OCI-LY7 (cell line): ENCODE data around the gene E2F2. TPM values are rescaled to one million over a fixed set of nuclear protein-coding genes. Genes with fewer than 3 reads are reported as not detected.

Experiments used
- BruUV-seq: library from RNA; stranded (reverse); fragments of 400-500 nt; replicated peaks from 2 replicates; lab custom pipeline; 2021; lab: Mats Ljungman, UMichigan
- CTCF ChIA-PET: fragments of 300-600 bp; sonication (Branson Sonifier 250); formaldehyde crosslinking; loops from one replicate; lab custom pipeline; 2022; ENCODE audit warnings: antibody characterized with exemption; ENCODE audit not compliant: unreplicated experiment; lab: Charles Lee
- POLR2A ChIA-PET: fragments of 300-600 bp; sonication (Branson Sonifier 250); formaldehyde crosslinking; loops from one replicate; lab custom pipeline; 2022; ENCODE audit warnings: antibody characterized with exemption; lab: Charles Lee
- DNase-seq: peaks from one replicate; pipeline ENCODE4 v3.0.0-alpha.2; 2015; ENCODE audit warnings: low spot score
- H2AFZ ChIP-seq: fragments of 200-600 bp; sonication (generic), shearing (Covaris generic); 2 replicates; pipeline ENCODE4 v1.6.1; 2014; ENCODE audit warnings: mild to moderate bottlenecking, antibody characterized with exemption, low read length, moderate library complexity
- H3K27ac ChIP-seq: fragments of 200-600 bp; sonication (generic); 2 replicates; pipeline ENCODE4 v1.5.1; 2014; ENCODE audit warnings: mixed run types, low read depth, mild to moderate bottlenecking, moderate library complexity, low read length, inconsistent platforms; ENCODE audit not compliant: poor library complexity, severe bottlenecking
- H3K36me3 ChIP-seq: fragments of 200-600 bp; sonication (generic); 2 replicates; pipeline ENCODE4 v1.6.1; 2014; ENCODE audit warnings: mild to moderate bottlenecking, antibody characterized with exemption, low read length, moderate library complexity, mixed read lengths; ENCODE audit not compliant: insufficient read depth
- H3K4me1 ChIP-seq: fragments of 200-600 bp; sonication (generic); 2 replicates; pipeline ENCODE4 v1.5.1; 2014; ENCODE audit warnings: mild to moderate bottlenecking, low read length; ENCODE audit not compliant: insufficient read depth, poor library complexity, severe bottlenecking
- H3K4me2 ChIP-seq: fragments of 200-600 bp; sonication (generic); 2 replicates; pipeline ENCODE4 v1.6.1; 2014; ENCODE audit warnings: mild to moderate bottlenecking, low read length
- H3K4me3 ChIP-seq: fragments of 200-600 bp; sonication (generic); 2 replicates; pipeline ENCODE4 v1.5.1; 2014; ENCODE audit warnings: mild to moderate bottlenecking, low read depth, low read length; ENCODE audit not compliant: poor library complexity, severe bottlenecking
- H3K79me2 ChIP-seq: fragments of 200-600 bp; sonication (generic); 2 replicates; pipeline ENCODE4 v1.6.1; 2016; ENCODE audit warnings: low read depth, mild to moderate bottlenecking, low read length, moderate library complexity, mixed read lengths; ENCODE audit not compliant: insufficient read depth
- H3K9me2 ChIP-seq: fragments of 200-600 bp; sonication (generic); 2 replicates; pipeline ENCODE4 v1.6.1; 2016; ENCODE audit warnings: mild to moderate bottlenecking, low read length, mixed read lengths; ENCODE audit not compliant: insufficient read depth
- H3K9me3 ChIP-seq: fragments of 200-600 bp; sonication (generic); 2 replicates; pipeline ENCODE4 v1.6.1; 2014; ENCODE audit warnings: mild to moderate bottlenecking, mixed run types, low read length, mixed read lengths
- H4K20me1 ChIP-seq: fragments of 200-600 bp; sonication (generic); 2 replicates; pipeline ENCODE4 v1.6.1; 2014; ENCODE audit warnings: mild to moderate bottlenecking, antibody characterized with exemption, low read length, moderate library complexity, mixed read lengths; ENCODE audit not compliant: insufficient read depth
- EZH2phosphoT487 ChIP-seq: fragments of 200-600 bp; sonication (generic); IDR thresholded peaks from 2 replicates; pipeline ENCODE4 v1.6.1; 2018; ENCODE audit warnings: low read depth, borderline replicate concordance, mild to moderate bottlenecking, mixed run types, antibody characterized with exemption, low read length, moderate library complexity, mixed read lengths
- intact Hi-C: fragments of 100-400 bp; cut with micrococcal nuclease; formaldehyde crosslinking; loops from one replicate; pipeline ENCODE4 v1.10.0; 2022; ENCODE audit not compliant: unreplicated experiment
- total RNA-seq, 2 experiments: library from RNA; depleted of rRNA in 1 of 2; stranded (reverse); fragments of >200 nt in 1 of 2; shearing (Covaris generic) in 1 of 2; gene quantifications; 2 replicates each; pipeline ENCODE4 v1.2.3, GENCODE V29; 2014 to 2022
- TF ChIP-seq, protein P1 (sequence below): fragments of 200-600 bp; sonication (generic); conservative IDR thresholded peaks from 2 replicates; pipeline ENCODE4 v1.5.1; 2014; ENCODE audit warnings: mild to moderate bottlenecking, antibody characterized with exemption, low read length, moderate library complexity, mixed read lengths

Gene E2F2
- total RNA-seq, 2 experiments from 2014 or later: 203 to 212 TPM

DNA sequence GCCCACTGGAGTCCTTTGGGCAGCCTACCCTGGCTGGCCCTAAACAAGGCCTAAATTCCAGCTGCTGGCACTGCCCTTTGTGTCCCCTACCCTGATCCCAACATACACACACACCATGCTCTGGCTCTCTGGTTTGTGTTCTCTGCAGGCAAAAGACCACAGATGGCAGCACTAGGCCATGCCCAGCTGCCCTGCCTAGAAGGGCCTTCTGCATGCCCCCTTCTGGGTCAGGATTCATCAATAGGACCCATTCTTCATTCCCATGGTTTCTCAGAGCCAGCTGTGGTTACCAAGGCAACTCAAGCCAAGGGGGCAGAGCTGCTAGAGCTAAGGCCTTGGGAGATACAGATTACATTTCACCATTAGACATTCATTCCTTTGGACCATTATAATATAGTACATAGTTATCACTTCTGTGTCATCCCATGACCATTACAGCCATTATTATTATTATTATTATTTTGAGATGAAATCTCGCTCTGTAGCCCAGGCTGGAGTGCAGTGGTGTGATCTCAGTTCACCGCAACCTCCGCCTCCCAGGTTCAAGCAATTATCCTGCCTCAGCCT is 64.5 kb downstream of the E2F2 start:
- no peaks in the 10 kb centered on the region for H4K20me1 ChIP-seq
- no peaks in the 10 kb centered on the region for H3K9me3 ChIP-seq
- H3K9me2 ChIP-seq: no peaks in the 10 kb centered on the region
- no peak overlapping the region for H3K27ac ChIP-seq
- BruUV-seq: no TSS peak
- ChIA-PET POLR2A (no interaction called here), CTCF (no interaction called here)
- H3K4me1 ChIP-seq: no peaks in the 10 kb centered on the region
- H3K36me3 ChIP-seq: no peaks in the 10 kb centered on the region
- H3K4me2 ChIP-seq: no peak overlapping the region
- no peak overlapping the region for H3K4me3 ChIP-seq
- no peak for TF ChIP-seq EZH2phosphoT487
- TF ChIP-seq, protein P1, sequence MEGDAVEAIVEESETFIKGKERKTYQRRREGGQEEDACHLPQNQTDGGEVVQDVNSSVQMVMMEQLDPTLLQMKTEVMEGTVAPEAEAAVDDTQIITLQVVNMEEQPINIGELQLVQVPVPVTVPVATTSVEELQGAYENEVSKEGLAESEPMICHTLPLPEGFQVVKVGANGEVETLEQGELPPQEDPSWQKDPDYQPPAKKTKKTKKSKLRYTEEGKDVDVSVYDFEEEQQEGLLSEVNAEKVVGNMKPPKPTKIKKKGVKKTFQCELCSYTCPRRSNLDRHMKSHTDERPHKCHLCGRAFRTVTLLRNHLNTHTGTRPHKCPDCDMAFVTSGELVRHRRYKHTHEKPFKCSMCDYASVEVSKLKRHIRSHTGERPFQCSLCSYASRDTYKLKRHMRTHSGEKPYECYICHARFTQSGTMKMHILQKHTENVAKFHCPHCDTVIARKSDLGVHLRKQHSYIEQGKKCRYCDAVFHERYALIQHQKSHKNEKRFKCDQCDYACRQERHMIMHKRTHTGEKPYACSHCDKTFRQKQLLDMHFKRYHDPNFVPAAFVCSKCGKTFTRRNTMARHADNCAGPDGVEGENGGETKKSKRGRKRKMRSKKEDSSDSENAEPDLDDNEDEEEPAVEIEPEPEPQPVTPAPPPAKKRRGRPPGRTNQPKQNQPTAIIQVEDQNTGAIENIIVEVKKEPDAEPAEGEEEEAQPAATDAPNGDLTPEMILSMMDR: no peak
- no peaks in the 10 kb centered on the region for H3K79me2 ChIP-seq
- intact Hi-C loops: no loop called here
- H2AFZ ChIP-seq: no peak overlapping the region
- no peak for DNase-seq

DNA sequence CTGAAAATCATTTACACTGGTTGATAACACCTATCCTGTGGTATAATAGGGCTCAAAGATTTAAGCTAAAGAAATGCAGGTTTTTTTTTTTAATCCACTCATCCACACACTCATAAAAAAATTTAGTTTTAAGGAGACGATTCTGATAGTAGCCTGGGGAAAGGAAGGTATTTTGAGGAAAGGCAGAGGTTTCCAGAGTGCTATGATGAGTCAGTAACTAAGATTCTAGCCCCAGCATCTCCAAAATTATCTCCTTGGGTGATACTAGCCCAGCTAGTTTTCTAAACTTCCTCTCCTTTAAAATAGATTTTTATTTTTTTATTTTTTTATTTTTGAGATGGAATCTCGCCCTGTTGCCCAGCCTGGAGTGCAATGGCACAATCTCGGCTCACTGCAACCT is 67.7 kb downstream of the E2F2 start:
- POLR2A ChIA-PET: no interaction called here
- no peaks in the 10 kb centered on the region for H3K36me3 ChIP-seq
- DNase-seq: no peak
- H3K79me2 ChIP-seq: no peaks in the 10 kb centered on the region; the same call in 1 of the 2 replicates
- H3K4me1 ChIP-seq: no peaks in the 10 kb centered on the region
- no TSS peak for BruUV-seq
- H4K20me1 ChIP-seq: no peaks in the 10 kb centered on the region
- H3K9me3 ChIP-seq: no peaks in the 10 kb centered on the region
- no peak overlapping the region for H2AFZ ChIP-seq
- H3K27ac ChIP-seq: no peak overlapping the region
- CTCF ChIA-PET: no interaction called here
- no peak overlapping the region for H3K4me3 ChIP-seq
- H3K9me2 ChIP-seq: no peaks in the 10 kb centered on the region
- TF ChIP-seq EZH2phosphoT487: no peak
- TF ChIP-seq, protein P1: no peak
- intact Hi-C loops: no loop called here
- no peak overlapping the region for H3K4me2 ChIP-seq

DNA sequence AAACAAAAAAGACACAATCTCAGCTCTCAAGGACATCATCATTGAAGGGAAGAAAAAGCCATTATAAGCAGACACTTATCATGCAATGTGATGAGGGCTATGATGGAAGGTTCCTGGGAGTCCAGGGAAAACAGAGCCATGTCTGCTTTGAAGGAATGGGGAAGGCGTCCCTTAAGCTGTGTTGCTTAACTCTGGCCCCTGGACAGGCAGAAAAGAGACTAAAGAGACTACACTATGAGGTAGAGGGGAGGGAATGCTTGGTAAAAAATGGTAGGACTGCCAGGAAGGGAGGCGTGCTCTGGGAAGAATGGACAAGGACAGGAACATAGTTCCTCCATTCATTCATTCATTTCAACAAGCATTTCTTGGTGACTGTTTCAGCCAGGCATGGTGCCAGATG is 68.3 kb downstream of the E2F2 start:
- no peaks in the 10 kb centered on the region for H4K20me1 ChIP-seq
- H3K4me1 ChIP-seq: no peaks in the 10 kb centered on the region
- no peaks in the 10 kb centered on the region for H3K9me3 ChIP-seq
- TF ChIP-seq, protein P1: no peak
- TF ChIP-seq EZH2phosphoT487: no peak
- no peaks in the 10 kb centered on the region for H3K36me3 ChIP-seq
- no peaks in the 10 kb centered on the region for H3K9me2 ChIP-seq
- CTCF ChIA-PET: no interaction called here
- BruUV-seq: no TSS peak
- no peak overlapping the region for H3K27ac ChIP-seq
- DNase-seq: no peak
- no peak overlapping the region for H2AFZ ChIP-seq
- POLR2A ChIA-PET: no interaction called here
- intact Hi-C loops: no loop called here
- H3K4me2 ChIP-seq: no peak overlapping the region
- no peak overlapping the region for H3K4me3 ChIP-seq
- no peaks in the 10 kb centered on the region; the same call in 1 of the 2 replicates for H3K79me2 ChIP-seq
